IPS-18c (cell line): ENCODE results near the gene TRIM46.
"Not testable (repeated sequence)": the region's sequence is repeated elsewhere in the genome, so short reads cannot be mapped to it uniquely, and the experiment has no call there.

ENCODE experiments used
- H3K4me3 ChIP-seq: 2 replicates; pipeline ENCODE4 v1.7.0; 2013; ENCODE audit warnings: low read depth, mild to moderate bottlenecking, low read length, moderate library complexity; ENCODE audit not compliant: insufficient read depth
- H3K9me3 ChIP-seq: one replicate; pipeline ENCODE4 v1.6.1; 2013; ENCODE audit warnings: mild to moderate bottlenecking, low read length, moderate library complexity; ENCODE audit not compliant: control insufficient read depth, insufficient read depth

The TRIM46 gene

GRCh38 chr1:155135415-155136028 lies 38.1 kb upstream of the TRIM46 start, which contains the start of gene SLC50A1:
Gene SLC50A1 (plus strand): TSS chr1:155135852. CDS start chr1:155135912, 60 bp downstream.
- Histone ChIP-seq H3K4me3 (peak within 1 kb of the TSS; percentile 95), H3K9me3 (no peaks in the 10 kb centered on the region)

- Histone ChIP-seq H3K4me3 (peak overlapping the region; percentile 43), H3K9me3 (no peaks in the 10 kb centered on the region)
Measured at GRCh38 chr1:155136748-155137147, 36.9 kb upstream of the TRIM46 start.

- H3K4me3 ChIP-seq = peak overlapping the region; percentile 43; the same call in 1 of the 2 replicates
- no peaks in the 10 kb centered on the region for H3K9me3 ChIP-seq
Measured at GRCh38 chr1:155137154-155137949, 36.3 kb upstream of the TRIM46 start.

- peak within 1 kb of the TSS; percentile 98 for H3K4me3 ChIP-seq
- no peaks in the 10 kb centered on the region for H3K9me3 ChIP-seq
Measured at GRCh38 chr1:155139895-155140629, 33.6 kb upstream of the TRIM46 start, which contains the start of gene DPM3. Gene DPM3 (minus strand): TSS chr1:155140531. CDS start chr1:155140240, 291 bp downstream.

- Histone ChIP-seq H3K4me3 (peak overlapping the region; percentile 98; the same call in 1 of the 2 replicates), H3K9me3 (no peaks in the 10 kb centered on the region)
Measured at GRCh38 chr1:155140630-155140953, 33.1 kb upstream of the TRIM46 start.

GRCh38 chr1:155141749-155142148 lies 31.9 kb upstream of the TRIM46 start:
- H3K4me3 ChIP-seq = no peak overlapping the region

GRCh38 chr1:155145491-155145890 lies 28.2 kb upstream of the TRIM46 start:
- no peak overlapping the region for H3K4me3 ChIP-seq

More at GRCh38 chr1:155141749-155142148, 31.9 kb upstream of the TRIM46 start:
- H3K9me3 ChIP-seq = no peaks in the 10 kb centered on the region

GRCh38 chr1:155155996-155156643 lies 17.5 kb upstream of the TRIM46 start:
- not testable (repeated sequence) for H3K4me3 ChIP-seq, H3K9me3 ChIP-seq

More at GRCh38 chr1:155145491-155145890, 28.2 kb upstream of the TRIM46 start:
- H3K9me3 ChIP-seq = no peaks in the 10 kb centered on the region

- Histone ChIP-seq H3K4me3 (no peak overlapping the region), H3K9me3 (no peaks in the 10 kb centered on the region)
Measured at GRCh38 chr1:155158991-155159390, 14.7 kb upstream of the TRIM46 start.

GRCh38 chr1:155160128-155160527 lies 13.5 kb upstream of the TRIM46 start:
- H3K9me3 ChIP-seq = no peaks in the 10 kb centered on the region
- H3K4me3 ChIP-seq = no peak overlapping the region

GRCh38 chr1:155162631-155163030 lies 11.0 kb upstream of the TRIM46 start:
- H3K9me3 ChIP-seq, H3K4me3 ChIP-seq: not testable (repeated sequence)

GRCh38 chr1:155163785-155164184 lies 9.9 kb upstream of the TRIM46 start:
- H3K4me3 ChIP-seq, H3K9me3 ChIP-seq: not testable (repeated sequence)

- H3K4me3 ChIP-seq, H3K9me3 ChIP-seq: not testable (repeated sequence)
Measured at GRCh38 chr1:155164625-155165024, 9.0 kb upstream of the TRIM46 start.

- Histone ChIP-seq H3K9me3 (no peaks in the 10 kb centered on the region), H3K4me3 (peak overlapping the region; percentile 2; the same call in 1 of the 2 replicates)
Measured at GRCh38 chr1:155166051-155166470, 7.6 kb upstream of the TRIM46 start.

GRCh38 chr1:155166471-155167165 lies 7.0 kb upstream of the TRIM46 start:
- peak overlapping the region; percentile 22 for H3K4me3 ChIP-seq
- H3K9me3 ChIP-seq = no peaks in the 10 kb centered on the region

- H3K4me3 ChIP-seq = peak overlapping the region; percentile 40
- no peaks in the 10 kb centered on the region for H3K9me3 ChIP-seq
Measured at GRCh38 chr1:155167166-155168104, 6.2 kb upstream of the TRIM46 start.
